GM12873 (cell line): ENCODE data around the gene NEK10.

Source experiments
- TF ChIP-seq, protein P1 (sequence below): IDR thresholded peaks from 2 replicates; pipeline ENCODE4 v1.5.1; 2012; ENCODE audit warnings: low read depth, mild to moderate bottlenecking, moderate library complexity, low read length, control low read depth; ENCODE audit not compliant: insufficient read depth; ENCODE audit errors: missing control alignments

NEK10 gene

DNA sequence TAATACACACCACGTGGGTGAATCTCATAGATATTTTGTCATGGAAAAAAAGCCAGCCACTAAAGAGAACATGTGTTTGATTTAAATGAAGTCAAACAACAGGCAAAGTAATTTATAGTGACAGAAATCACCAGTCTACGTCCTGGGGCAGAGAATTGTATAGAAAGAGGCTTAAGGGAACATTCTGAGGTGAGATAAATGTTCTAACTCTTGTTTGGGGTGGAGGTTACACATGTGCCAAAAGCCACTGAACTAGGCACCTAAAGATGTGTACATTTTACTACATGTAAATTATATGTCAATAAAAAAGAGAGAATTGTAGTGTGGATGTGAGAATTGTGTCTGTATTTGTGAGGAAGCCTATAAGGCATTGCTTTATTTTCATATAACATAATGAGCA lies 184.9 kb downstream of the NEK10 start:
- TF ChIP-seq, protein P1, sequence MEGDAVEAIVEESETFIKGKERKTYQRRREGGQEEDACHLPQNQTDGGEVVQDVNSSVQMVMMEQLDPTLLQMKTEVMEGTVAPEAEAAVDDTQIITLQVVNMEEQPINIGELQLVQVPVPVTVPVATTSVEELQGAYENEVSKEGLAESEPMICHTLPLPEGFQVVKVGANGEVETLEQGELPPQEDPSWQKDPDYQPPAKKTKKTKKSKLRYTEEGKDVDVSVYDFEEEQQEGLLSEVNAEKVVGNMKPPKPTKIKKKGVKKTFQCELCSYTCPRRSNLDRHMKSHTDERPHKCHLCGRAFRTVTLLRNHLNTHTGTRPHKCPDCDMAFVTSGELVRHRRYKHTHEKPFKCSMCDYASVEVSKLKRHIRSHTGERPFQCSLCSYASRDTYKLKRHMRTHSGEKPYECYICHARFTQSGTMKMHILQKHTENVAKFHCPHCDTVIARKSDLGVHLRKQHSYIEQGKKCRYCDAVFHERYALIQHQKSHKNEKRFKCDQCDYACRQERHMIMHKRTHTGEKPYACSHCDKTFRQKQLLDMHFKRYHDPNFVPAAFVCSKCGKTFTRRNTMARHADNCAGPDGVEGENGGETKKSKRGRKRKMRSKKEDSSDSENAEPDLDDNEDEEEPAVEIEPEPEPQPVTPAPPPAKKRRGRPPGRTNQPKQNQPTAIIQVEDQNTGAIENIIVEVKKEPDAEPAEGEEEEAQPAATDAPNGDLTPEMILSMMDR, result no peak

DNA sequence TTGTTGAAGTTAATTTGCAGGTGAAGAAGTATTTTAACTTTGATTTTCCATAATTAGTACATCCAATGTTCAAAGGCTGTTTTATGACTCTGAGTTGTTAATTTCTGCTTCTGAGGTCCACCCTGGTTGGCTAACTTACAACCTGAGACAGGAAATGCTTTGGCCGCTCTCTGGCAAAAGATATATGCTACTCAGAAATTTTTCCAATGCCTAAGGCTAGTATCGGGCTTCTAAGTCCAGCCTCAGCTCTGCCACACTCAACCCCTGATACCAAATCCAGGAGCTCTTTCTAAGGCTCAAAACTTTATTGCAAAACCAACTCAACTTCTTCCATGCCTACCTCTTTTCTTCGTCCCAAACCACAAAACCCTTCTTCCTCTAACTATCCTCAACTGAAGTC lies 192.9 kb downstream of the NEK10 start:
- TF ChIP-seq, protein P1, result no peak

DNA sequence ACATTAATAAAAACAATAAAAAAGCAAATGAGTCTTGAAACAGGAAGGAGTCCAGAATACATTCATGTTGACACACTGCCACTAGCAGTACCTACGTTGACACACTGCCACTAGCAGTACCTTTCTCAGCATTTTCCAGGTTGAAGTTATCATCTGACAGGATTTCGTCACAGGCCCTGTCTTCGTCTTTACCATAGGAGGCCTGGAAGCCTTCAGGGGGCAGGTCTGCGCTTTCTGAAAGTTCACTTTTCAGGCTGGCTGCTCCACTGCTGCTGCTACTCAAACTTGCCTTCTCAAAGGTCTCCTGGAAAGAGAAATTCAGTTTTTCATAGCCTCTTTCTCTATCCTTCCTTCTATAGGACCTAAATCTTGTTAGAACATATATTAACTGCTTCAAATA lies 194.7 kb downstream of the NEK10 start:
- TF ChIP-seq, protein P1, result no peak

DNA sequence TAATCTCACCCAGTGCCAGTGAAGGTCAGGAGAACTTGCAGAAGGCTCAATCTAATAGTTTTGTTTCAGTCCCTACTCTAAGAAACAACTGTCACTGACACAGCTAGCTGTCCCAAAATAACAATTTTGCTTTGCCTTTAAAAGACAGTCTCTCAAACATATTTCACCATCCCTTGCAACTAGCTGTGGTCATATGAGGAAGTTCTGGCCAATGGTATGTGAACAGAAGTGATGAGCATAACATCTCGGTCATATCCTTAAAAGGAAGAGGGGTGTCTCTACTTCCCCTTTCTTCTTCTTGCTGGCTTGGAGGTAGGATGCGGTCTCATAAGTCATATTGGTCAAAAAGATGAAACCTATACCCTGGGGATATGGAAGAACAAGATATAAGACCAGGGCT lies 198.1 kb downstream of the NEK10 start:
- TF ChIP-seq, protein P1, result no peak

DNA sequence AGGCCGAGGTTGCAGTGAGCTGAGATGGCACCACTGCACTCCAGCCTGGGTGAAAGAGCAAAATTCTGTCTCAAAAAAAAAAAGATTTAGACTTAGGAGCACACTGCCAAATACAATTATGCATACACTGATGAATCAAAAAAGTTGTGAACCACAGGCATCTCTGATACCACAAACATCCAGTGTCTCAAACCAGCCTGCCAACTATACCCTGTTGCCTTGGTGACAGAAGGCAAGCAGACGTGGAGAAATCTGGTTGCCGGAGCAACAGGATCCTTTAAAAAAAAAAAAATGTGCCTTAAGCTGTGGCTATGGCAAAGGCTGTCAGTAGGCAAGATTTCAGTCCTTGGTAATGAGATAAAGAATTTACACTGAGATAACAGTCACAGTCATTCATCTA lies 202.3 kb downstream of the NEK10 start:
- TF ChIP-seq, protein P1, result no peak

DNA sequence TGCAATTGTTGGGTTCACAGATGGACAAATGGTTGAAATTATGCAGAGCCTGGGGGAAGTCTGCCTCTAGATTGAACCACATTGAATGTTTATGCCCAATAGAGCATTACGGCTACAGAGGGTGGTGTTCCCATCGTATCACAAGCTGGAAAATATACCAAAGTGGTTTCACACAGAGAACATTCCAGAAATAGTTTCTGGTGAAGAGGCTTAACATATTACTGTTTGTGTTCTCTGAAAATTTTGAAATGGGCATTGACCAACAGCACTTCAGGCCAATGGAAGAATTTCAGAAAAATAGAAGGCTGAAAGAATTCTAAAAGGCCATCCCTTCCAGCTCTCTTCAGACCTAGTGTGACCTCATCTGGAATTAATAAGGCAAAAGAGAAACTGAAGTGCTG lies 203.9 kb downstream of the NEK10 start:
- TF ChIP-seq, protein P1, result no peak

DNA sequence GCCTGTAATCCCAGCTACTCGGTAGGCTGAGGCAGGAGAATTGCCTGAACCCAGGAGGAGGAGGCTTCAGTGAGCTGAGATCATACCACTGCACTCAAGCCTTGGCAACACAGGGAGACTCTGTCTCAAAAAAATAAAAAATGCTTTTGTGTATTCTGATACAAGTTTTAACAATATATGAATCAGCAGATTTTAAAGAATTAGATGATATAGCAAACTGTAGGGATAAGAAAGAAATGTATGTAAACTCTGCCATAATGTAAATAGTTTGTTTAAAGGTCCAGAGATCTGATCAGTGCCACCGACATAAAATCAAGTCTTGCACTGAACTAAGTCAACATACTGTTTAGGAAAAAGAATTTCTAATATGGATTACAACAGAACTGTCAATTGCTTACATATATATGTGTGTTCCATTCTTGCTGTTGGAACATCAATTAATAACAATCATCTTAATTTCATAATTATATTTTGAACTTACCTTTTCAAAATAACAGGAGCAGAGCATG lies 208.3 kb downstream of the NEK10 start:
- TF ChIP-seq, protein P1, result no peak
